NOMO-1 treated with DMSO at 0.1 percent for 48 hours (cell line): ENCODE measurements around the gene WNT7A.

Experiments
- DNase-seq: peaks from one replicate; lab custom pipeline; 2025; ENCODE audit not compliant: unreplicated experiment; lab: John Stamatoyannopoulos, UW

The WNT7A gene

GRCh38 chr3:13846716-13847570 is 32.9 kb downstream of the WNT7A start:
- DNase-seq, result no peak

- DNase-seq, result no peak
Measured at GRCh38 chr3:13846238-13846637, 33.6 kb downstream of the WNT7A start.

- no peak for DNase-seq
Measured at GRCh38 chr3:13845806-13846205, 34.1 kb downstream of the WNT7A start.

GRCh38 chr3:13844911-13845310 is 35.0 kb downstream of the WNT7A start:
- DNase-seq, result no peak

- DNase-seq, result no peak
Measured at GRCh38 chr3:13844286-13844685, 35.6 kb downstream of the WNT7A start.

- DNase-seq, result no peak
Measured at GRCh38 chr3:13843351-13843750, 36.5 kb downstream of the WNT7A start.

GRCh38 chr3:13842226-13842625 is 37.6 kb downstream of the WNT7A start:
- DNase-seq, result no peak

- no peak for DNase-seq
Measured at GRCh38 chr3:13841826-13842225, 38.0 kb downstream of the WNT7A start.

- no peak for DNase-seq
Measured at GRCh38 chr3:13841141-13841540, 38.7 kb downstream of the WNT7A start.

GRCh38 chr3:13840456-13840855 is 39.4 kb downstream of the WNT7A start:
- DNase-seq, result no peak

GRCh38 chr3:13839726-13840340 is 40.0 kb downstream of the WNT7A start:
- DNase-seq, result no peak

- no peak for DNase-seq
Measured at GRCh38 chr3:13839253-13839652, 40.6 kb downstream of the WNT7A start.

GRCh38 chr3:13838421-13838820 is 41.5 kb downstream of the WNT7A start:
- DNase-seq, result no peak

GRCh38 chr3:13837751-13838150 is 42.1 kb downstream of the WNT7A start:
- DNase-seq, result no peak

GRCh38 chr3:13836658-13837587 is 42.9 kb downstream of the WNT7A start:
- DNase-seq, result no peak

GRCh38 chr3:13835246-13835645 is 44.6 kb downstream of the WNT7A start:
- DNase-seq, result no peak

- no peak for DNase-seq
Measured at GRCh38 chr3:13834258-13835035, 45.4 kb downstream of the WNT7A start.

- DNase-seq, result no peak
Measured at GRCh38 chr3:13833506-13834257, 46.2 kb downstream of the WNT7A start.

- DNase-seq, result no peak
Measured at GRCh38 chr3:13832130-13832529, 47.7 kb downstream of the WNT7A start.

- no peak for DNase-seq
Measured at GRCh38 chr3:13831386-13831996, 48.4 kb downstream of the WNT7A start.
